ENCODE results near the gene NFIB.

DNA sequence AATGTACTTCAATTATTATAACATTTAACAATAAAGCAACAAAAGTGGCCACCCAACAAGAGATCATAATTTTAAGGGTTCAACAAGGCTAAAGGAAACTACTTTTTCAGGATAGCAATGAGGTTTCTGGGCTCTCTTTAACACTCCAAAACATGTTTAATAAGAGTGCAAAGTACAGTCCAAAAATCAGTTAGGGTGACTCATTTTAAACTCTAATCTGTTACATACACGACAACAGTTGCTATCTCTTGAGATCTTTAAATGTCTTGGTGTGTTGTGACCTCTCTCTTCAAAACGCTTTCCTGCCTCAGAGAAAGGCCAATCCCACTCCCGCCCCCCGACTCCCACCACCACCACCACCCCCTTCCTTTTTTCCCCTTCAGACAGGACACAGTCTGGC, 11.5 kb downstream of the NFIB start:
- TF ChIP-seq CTCF (conservative IDR thresholded peaks at IDR 0.05; ENCODE audit: low read length) (no peak), EZH2phosphoT487 (IDR thresholded peaks at IDR 0.05; ENCODE audit: borderline replicate concordance, low read depth, low read length) (no peak)
